Measurements from ENCODE around the gene NAV3.
A peak's percentile ranks its signal among the peaks of the same experiment; 100 is the strongest.
"Not testable (repeated sequence)": the region's sequence is repeated elsewhere in the genome, so short reads cannot be mapped to it uniquely, and the experiment has no call there.

The NAV3 gene

DNA sequence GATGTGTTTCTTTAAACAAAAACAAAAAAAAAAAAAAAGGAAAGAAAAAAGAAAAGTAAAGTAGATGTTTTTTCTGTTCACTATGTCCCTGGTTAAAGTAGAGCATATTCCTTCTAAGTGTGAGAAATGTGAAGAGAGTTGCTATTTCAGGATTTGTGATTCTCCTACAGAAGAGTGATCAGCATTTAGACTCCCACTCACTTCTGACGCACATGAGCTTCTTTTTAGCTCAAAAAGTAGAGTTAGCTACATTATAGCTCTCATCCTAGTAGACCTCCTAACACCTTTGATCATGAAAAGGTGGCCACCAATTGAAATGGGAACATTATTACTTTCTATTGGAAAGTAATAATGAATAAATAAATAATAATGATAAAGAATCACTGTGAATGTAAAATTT, 368.2 kb downstream of the NAV3 start:
- no peak for DNase-seq

DNA sequence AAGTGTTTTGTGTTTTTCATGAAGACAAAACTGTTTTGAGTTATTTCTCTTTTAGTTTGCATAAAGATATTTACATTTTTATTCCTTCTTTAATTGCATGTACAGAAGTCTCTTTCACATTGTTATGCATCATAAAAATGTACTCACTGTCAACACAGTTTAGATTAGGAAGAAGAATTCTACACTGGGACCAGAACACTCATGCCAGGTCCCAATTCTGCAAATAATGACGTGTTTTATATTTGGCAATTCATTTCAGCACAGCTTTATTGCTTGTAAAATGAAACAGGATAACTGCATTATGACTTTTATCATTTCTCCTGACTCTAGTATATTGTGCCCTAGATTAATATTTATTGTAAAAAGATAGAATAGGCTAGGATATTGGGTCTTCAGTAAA, 369.2 kb downstream of the NAV3 start:
- no peak for DNase-seq

DNA sequence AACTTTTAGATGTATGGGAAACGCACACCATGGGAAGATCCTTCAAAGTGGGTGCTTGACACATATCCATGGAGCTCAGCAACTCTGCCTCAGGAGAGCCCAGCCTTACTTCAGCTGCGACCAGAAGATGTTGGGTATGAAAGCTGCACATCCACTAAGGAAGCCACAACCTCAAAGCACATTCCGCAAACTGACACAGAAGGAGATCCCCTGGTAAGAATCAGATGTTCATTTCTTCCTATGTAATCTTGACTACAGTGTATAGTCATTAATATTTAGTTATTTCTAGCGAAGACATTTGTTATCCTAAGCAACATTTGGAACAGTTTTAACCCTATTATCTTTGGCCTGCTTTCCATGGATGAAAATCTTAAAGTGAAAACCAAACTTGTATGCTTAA, 374.2 kb downstream of the NAV3 start:
- DNase-seq, result no peak

DNA sequence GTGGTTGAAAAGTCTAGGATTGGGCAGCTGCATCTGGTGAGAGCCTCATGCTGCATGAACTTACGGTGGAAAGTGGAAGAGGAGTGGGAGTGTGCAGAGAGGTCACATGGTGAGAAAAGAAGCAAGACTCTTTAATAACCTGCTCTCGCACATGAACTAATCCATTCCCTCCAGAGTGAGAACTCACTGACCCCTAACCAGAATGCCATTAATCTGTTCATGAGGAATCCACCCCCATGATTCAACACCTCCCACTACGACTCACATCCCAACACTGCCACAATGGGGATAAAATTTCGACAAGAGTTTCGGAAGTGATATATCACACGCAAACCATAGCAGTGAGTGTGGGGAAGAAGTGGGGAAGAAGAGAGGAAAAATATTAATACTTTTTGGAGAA, 377.4 kb downstream of the NAV3 start:
- no peak for DNase-seq

DNA sequence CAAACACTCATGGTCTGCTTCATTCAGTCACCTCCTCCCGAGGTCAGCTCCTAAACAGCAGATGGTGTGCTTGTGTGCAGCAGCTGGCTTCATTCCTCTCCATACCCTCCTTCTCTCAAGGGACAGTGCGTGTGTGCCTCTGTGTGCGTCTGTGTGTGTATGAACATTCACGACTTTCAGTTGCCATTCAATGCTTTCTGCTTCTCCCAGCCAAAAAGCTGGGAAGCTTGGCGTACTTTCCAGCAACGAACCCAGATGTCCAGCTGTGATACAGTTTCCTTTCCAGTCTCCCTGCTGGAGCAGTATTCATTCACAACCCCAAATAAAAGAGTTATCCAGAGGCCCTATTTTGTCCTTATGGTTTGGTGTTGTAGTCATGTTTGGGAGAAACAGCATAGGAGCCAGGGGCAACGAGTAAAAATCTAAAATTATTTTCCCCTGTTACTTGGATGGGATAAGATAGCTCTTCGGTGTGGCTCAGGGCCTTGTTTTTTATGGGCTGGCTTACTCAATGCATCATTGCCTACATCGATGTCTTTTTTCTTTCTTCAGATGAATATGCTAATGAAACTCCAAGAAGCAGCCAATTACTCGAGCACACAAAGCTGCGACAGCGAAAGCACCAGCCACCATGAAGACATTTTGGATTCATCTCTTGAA, 379.3 kb downstream of the NAV3 start:
- DNase-seq, result peak in 7 of 14 donors; percentile 1 to 34 (median 18)

DNA sequence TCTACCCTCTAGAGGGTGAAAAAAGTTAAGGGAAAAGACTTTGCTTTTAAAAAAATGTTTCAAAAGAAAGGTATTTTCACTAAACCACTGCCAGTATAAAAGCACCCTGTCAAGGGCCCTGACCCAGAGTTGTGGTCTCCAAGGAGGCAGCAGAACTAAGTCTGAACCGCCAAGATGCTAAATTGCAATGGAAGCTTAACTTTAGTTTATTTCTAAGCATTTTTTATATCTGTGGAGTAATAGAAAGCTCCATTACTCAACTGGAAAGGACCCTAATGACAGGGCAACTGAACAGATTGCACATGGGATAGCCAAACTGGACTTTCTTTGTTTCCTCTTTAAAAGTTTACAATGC, 379.8 kb downstream of the NAV3 start:
- DNase-seq, result no peak

DNA sequence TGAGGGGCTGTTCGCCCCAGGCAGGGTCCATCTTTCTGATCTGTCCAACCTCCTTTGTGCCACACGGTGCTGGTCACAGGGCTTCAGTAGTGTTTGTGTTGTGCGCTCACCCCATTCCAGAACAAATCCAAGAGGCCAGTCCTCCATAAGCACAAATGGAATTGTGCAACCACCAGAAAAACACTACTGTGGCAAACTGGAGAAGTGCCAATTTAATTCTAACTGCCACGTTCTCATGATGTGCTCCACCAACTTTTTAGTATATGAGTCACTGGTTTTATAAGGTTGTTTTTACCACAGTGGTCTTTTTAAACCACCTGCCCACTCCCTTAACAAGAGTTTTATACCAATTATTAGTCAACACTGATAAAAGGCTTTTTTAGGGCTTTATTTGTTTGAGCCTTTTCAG, 380.2 kb downstream of the NAV3 start:
- no peak for DNase-seq

DNA sequence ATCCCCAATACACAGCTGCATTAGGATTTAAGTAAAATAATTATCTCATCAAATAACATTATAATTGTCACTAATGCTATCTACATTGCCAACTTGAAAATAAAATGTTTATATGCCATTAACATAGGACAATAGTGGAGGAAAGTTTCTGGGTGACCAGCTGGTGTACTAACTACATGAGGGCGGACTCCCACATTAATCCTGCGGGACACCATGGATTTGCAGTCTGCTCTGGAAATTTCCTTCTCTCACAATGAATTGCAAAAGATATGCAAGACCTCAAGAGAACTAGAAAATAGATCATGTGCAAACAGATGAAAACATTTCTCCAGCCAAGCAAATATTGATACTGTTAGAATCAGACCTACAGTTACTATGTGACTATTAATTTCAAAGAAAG, 390.1 kb downstream of the NAV3 start:
- DNase-seq, result peak in 1 of 14 donors; percentile 62

DNA sequence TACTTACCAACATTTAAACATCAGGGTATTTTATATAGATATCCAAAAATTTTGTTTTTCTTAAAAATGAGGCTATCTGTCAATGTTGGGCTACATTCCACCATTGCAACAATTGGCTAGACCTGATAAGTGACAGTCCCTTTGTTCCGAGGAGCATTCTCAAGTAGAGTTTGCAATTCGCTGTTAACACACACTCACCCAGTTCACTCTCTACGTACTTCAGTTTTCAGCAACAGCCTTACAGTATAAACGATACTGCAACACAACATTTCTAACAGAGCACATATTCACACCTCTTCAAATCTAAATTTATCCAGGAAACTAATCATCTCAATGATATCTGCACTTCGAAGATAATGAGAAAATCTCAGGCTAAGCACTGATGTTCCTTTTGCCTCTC, 393.5 kb downstream of the NAV3 start:
- no peak for DNase-seq

DNA sequence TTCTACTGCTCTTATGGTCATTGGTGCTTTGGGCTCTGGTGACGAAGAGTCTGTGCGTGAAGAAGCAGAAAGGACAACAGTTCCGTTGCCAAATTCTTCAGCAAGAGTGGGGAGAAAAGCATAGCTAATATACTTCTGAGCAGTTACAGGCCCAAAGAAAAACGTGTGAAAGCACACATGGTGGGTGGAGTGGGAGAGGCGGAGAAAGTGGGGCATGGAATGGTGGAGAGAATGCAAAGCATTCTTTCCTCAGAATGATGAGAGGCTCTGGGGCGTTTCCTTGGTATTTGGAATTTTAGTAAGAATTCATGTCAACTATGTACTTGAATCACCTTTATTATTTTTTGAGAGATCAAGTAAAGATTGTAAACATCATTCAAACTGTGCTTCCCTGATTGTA, 396.1 kb downstream of the NAV3 start:
- DNase-seq, result no peak

DNA sequence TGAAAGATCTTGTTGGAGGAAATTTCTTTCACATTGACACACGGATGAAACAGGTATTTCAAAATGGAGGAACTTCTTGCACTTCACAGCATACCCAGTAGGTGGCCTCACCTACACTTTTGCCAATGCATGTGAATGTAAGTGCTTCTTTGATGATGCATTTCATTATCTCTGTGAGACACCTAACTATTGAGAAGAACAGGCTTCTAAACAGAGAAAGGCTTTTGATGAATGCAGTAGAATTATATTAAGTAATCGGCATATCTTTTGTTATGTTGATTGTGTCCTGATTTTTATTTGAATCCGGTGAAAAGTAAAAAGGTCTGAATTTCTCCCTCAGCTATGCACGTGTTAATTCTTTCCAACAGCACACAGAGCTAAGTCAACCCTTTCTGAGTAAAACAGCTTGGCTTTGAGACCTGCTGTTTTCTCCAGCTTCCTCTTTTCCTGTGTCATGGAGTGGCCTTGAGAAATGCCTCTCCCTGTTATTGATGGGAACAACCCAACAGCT, 399.0 kb downstream of the NAV3 start:
- DNase-seq, result peak in 1 of 14 donors; percentile 10

DNA sequence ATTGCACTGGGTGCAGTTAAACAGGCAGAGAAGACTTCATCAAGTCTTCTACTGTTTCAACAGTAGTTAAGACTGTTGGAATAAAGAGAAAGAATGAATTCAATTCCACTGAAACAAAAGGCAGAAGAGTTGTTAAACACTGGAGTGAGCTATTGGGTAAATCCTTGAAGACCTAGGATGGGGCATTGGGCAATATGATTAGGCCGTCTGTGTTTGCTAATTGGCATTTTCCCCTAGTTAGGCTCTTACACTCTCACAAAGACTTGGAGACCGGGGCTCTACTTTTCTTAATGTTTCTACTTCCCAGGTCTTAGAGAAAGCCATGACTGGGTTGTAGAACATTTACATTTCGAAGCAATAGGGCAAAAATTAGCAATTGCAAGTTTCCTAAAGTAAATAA, 402.1 kb downstream of the NAV3 start:
- no peak for DNase-seq

DNA sequence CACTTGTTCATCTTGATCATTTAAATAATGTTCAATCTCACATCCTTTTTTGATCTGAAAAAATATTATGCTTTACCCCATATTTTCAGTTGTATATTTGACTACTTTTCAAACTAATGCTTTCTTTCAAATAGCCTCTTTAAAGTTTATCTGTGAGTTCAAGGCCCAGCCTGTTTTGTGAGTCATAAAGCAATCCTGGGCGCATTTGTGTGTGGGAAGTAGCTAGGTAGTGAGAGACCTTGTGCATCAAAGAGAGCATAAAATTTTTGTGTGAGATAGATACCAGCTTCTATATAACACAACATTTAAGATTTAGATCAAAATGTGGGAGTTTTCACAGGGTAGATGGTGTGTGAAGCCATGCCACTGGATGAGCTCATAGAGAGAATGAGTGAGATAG, 405.6 kb downstream of the NAV3 start:
- DNase-seq, result no peak

DNA sequence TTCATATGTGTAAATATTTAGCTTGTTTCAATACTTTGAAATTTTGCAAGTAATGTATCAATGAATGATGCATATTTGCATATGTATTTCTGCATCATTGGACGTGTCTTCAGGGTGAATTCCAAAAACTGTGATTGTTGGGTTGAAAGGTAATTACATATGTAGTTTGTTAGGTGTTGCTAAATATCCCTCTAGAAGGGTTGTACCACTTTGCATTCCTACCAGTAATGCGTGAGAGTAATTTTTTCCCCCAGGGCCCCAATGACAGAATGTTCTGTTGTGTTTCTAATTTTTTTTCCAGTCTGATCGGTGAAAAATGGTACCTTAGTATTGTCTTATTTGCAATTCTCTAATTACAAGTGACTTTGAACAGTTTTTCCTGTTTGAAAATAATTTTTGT, 408.9 kb downstream of the NAV3 start:
- no peak for DNase-seq

DNA sequence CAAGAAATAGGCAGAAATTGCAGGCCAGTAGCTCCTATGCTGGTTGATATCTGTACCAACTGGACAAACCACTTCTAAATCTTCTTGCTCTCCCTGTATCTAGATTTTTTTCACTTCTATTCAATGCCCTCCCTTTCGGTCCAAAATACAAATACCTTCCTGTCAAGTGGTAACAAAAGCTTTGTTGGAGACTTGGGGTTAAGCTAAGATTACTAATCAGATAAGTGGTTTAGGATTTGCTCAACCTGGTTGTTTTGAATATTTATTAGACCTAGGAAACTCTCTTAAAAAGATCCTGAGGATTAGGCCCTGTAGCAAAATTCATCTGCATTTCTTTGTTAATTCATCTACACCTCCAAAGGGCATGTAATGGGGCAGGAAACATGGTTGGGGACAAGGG, 410.1 kb downstream of the NAV3 start:
- no peak for DNase-seq

DNA sequence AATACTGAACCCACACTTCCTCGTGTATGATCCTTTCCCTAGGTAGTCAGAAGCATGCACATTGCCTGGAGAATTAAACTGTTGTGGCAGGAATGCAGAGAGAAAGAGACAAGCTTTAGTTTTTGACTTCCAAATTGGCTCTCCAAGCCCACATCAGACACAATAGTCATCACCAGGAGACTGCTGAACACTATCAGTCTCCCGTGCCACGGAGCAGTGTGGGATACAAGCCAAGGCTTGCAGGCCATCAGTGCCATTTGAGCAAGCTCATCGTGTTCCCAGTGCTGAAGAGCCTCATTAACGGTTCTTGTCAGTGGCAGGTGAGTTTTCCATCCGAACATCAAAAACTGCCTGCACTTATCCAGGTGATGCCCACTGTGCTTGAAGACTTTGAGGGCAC, 410.8 kb downstream of the NAV3 start:
- DNase-seq, result peak in 1 of 14 donors; percentile 65

DNA sequence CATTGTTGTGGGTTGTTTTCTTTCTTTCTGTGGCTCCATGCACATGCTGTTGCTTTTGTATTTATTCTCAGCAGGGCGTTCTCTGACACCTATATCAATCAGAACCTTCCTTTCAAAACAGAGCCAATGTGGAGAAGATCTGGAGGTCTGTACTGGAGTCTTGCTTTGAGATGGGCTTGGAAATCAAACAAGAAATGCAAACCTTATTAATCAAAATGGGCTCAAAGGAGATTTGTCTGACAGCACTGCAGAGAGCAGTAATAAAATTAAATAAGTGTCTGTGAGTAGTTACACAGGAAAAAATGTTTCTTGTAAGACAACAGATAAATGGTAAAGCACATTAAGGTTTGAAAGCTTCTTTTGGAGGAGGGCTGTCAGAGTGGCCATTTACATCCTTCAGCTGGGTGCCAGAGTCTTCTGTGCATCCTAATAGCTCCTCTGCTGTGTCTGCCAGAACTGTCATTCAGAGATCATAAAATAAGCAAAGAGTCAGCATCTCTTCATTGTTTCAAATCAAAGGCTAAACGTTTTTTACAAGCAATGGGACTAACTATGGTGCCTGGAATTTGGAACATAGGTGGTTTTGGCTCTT, 414.3 kb downstream of the NAV3 start:
- no peak for DNase-seq

DNA sequence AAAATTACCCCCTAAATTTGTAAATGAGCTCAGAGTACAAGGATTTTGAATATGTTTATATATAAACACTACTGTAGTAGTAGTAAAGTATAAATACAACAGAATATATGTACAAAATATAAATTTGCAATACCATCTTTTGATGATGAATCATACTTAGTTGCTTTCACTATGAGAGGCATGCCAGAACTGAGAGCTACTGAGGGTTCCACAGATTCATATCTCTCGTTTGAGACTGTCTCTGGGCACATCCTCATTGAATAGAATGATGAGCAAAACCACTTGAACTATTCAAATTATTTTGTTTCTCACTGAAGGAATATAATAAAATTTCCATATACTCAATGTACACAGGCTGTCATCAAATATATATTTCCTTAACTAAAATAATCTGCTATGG, 417.6 kb downstream of the NAV3 start:
- DNase-seq, result no peak

DNA sequence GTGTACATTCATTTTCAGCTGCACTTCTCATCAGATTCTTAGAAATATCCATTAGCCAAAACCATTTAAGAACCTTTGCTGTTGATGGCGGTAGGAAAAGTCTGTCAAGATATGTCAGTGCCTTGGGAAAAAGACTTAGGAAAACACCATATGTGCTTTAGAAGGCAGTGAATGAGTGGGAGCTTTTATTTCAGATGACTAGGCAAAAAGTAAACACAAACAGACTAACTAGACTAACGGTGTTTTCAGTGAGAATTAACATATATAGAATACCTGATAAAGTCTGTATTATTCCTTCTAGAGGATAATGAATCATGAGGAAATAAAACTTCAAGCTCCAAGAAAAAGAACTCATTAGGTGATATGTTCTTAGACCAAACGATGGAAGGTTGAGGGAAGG, 418.9 kb downstream of the NAV3 start:
- DNase-seq, result no peak

DNA sequence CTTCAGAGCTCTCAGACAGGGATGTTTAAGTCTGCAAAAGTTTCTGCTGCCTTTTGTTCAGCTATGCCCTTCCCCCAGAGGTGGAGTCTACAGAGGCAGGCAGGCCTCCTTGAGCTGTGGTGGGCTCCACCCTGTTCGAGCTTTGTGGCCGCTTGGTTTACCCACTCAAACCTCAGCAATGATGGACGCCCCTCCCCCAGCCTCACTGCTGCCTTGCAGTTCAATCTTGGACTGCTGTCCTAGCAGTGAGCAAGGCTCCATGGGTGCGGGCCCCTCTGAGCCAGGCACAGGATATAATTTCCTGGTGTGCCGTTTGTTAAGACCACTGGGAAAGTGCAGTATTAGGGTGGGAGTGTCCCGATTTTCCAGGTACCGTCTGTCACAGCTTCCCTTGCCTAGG, 427.0 kb downstream of the NAV3 start:
- not testable (repeated sequence) for DNase-seq

DNA sequence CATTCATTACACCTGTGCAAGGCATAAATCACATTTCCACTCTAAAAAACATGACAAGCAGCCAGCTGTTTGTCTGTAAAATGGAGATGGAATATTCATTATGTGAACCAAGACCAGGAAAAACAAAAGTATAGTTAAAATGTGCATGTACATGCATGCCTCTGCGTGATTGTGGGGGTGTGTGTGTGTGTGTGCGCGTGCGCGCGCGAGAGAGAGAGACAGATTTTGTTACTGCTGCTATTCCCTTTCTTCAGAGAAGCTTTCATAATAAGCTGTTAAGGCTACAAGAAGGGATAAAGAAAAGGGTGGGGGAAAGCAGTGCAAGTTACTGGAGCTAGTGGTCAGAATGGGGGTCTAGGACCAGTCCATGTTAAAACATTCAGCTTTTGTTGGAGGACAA, 430.3 kb downstream of the NAV3 start:
- no peak for DNase-seq

DNA sequence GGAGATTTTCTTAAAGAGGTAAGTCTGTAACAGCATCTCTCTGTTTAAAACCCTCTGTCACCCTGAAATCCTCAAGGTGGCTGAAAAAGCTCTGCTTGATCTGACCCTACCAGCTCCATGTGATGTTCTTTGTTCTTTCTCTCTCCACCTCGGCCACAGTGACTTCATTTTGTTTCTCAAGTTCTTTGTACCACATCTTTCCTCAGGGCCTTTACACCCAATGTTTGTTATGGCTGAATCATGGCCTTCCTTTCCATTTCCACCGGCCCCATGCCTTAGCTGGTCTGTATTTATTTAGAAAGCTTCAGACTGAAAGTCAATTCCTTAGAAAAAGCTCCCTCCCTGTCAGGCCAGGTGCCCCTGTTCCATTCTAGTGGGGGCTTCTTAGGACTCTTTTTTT, 431.2 kb downstream of the NAV3 start:
- no peak for DNase-seq
